Pancreas (tissue), 10 donors: ENCODE data around the gene C3orf33. TPM values are rescaled to one million over a fixed set of nuclear protein-coding genes. Genes with fewer than 3 reads are reported as not detected.
"Not testable (repeated sequence)": the region's sequence is repeated elsewhere in the genome, so short reads cannot be mapped to it uniquely, and the experiment has no call there.

ENCODE experiments used
- ATAC-seq, 4 donors: fragments of 200-7000 bp; cut with Tn5 transposase; one replicate each; pipeline versions ENCODE4 v1.8.0 to v1.9.1; 2020; ENCODE audit warnings: mild to moderate bottlenecking in 4 of 4, moderate library complexity in 4 of 4
- DNase-seq, 6 donors: peaks; one replicate each; pipeline ENCODE4 v3.0.0-alpha.2; 2020
- FAIRE-seq: peaks from 2 replicates; lab custom pipeline; 2012; peaks lifted over from hg19 to GRCh38; lab: Jason Lieb, UNC
- H3K27ac ChIP-seq, 4 donors: fragments of 200-600 bp; sonication (generic); 1 replicate in 3 of 4; 2 replicates in 1 of 4; pipeline versions ENCODE4 v1.5.0 to v1.8.0; 2020
- H3K27me3 ChIP-seq, 4 donors: fragments of 200-600 bp; one replicate each; pipeline ENCODE4 v1.8.0; 2021
- H3K36me3 ChIP-seq, 3 donors: fragments of 200-600 bp; sonication (generic) in 1 of 3; one replicate each; pipeline versions ENCODE4 v1.5.0 to v1.8.0; 2020 to 2021
- H3K4me1 ChIP-seq, 3 donors: fragments of 200-600 bp; one replicate each; pipeline ENCODE4 v1.8.0; 2021
- H3K4me3 ChIP-seq, 4 donors: fragments of 200-600 bp; sonication (generic) in 2 of 4; one replicate each; pipeline versions ENCODE4 v1.5.0 to v1.8.0; 2020 to 2021
- H3K9me3 ChIP-seq, 4 donors: fragments of 200-600 bp; one replicate each; pipeline ENCODE4 v1.8.0; 2021
- CTCF ChIP-seq, 4 donors: fragments of 200-600 bp; sonication (generic) in 3 of 4; IDR thresholded peaks; one replicate each; pipeline versions ENCODE4 v1.5.0 to v1.8.0; 2021; ENCODE audit warnings: antibody characterized with exemption in 4 of 4
- WGBS, 2 donors: extraction: QIAGEN DNeasy Blood & Tissue Kit; methylation state at CpG; one replicate each; pipeline ENCODE4 v1.1.7; 2013; 5-methylcytosine and 5-hydroxymethylcytosine counted together
- intact Hi-C, 3 donors: fragments of 100-400 bp; cut with DNase I; formaldehyde crosslinking; loops; one replicate each; pipeline versions ENCODE4 v1.11.1 to v1.14.2; 2022
- polyA plus RNA-seq, 2 donors: library from polyadenylated mRNA; stranded (reverse); fragments of 200-250 nt; gene quantifications; one replicate each; pipeline ENCODE4 v1.2.3, GENCODE V29; 2013
- total RNA-seq, 6 donors: library from RNA; stranded (reverse); fragmentation: NEBNext Ultra II Directional in 4 of 6; extraction: Animal tissue kit (Norgen Biotek cat#: 25700) in 4 of 6; gene quantifications; one replicate each; pipeline versions ENCODE4 v1.2.1 to v1.2.4, GENCODE V29; 2021 to 2023
- donor health status: healthy with polysubstance abuse.
- donor health status: DM: no; HTN: no; CAD: no; lungs with moderate emphysema.
- donor health status: DM: no; HTN: no; CAD: no.
- donor health status: control.
- donor health status: control.
- donor health status: Bipolar disorder and iron deficiency.
- donor health status: DM: yes; HTN: yes; CAD: no.
- donor health status: DM: no; HTN: no; CAD: no.
- donor health status: DM: no; HTN: no; CAD: no.
- donor health status: DM: yes; HTN: yes; CAD: no.

C3orf33 gene
- total and polyA plus RNA-seq, 8 donors = 1.5 to 5.7 (median 3.3) TPM

GRCh38 chr3:155847993-155848392 is 41.9 kb upstream of the C3orf33 start:
- no peak for TF ChIP-seq CTCF (IDR thresholded peaks at IDR 0.05)
- FAIRE-seq = no peak
- Histone ChIP-seq H3K9me3 (no peaks in the 10 kb centered on the region), H3K27ac (no peak overlapping the region), H3K27me3 (no peaks in the 10 kb centered on the region), H3K4me3 (peak overlapping the region in 1 of 4 donors; percentile 86), H3K4me1 (peaks cover 0 to 36% (median 6%) of the 10 kb centered on the region in 3 donors), H3K36me3 (no peaks in the 10 kb centered on the region)
- no peak for ATAC-seq
- intact Hi-C loops = no loop called here
- DNase-seq = no peak
- WGBS, 2 donors = 62 to 73% methylated on average over 3 of the region's 3 CpGs

GRCh38 chr3:155846119-155846518 is 40.0 kb upstream of the C3orf33 start:
- ATAC-seq (peak; percentile 63 to 86 (median 80)), FAIRE-seq (no peak), DNase-seq (peak in 1 of 6 donors; percentile 44)
- Histone ChIP-seq H3K36me3 (no peaks in the 10 kb centered on the region), H3K27me3 (no peaks in the 10 kb centered on the region), H3K4me1 (peaks cover 0 to 28% (median 6%) of the 10 kb centered on the region in 3 donors), H3K4me3 (peak overlapping the region in 1 of 4 donors; percentile 13), H3K9me3 (no peaks in the 10 kb centered on the region), H3K27ac (peak overlapping the region in 2 of 4 donors; percentile 72 to 82)
- whole genome bisulfite sequencing, 2 donors = 33 to 37% methylated on average over 2 to 3 of the region's 3 CpGs
- TF ChIP-seq CTCF (IDR thresholded peaks at IDR 0.05) = no peak
- intact Hi-C loops = no loop called here

GRCh38 chr3:155843569-155843968 is 37.5 kb upstream of the C3orf33 start:
- Histone ChIP-seq H3K27ac (peak overlapping the region in 2 of 4 donors; percentile 27 to 82), H3K9me3 (no peaks in the 10 kb centered on the region), H3K27me3 (no peaks in the 10 kb centered on the region), H3K4me3 (no peak overlapping the region), H3K4me1 (peaks cover 0 to 15% (median 0%) of the 10 kb centered on the region in 3 donors), H3K36me3 (no peaks in the 10 kb centered on the region)
- FAIRE-seq = no peak
- WGBS, 2 donors = 35 to 36% methylated on average over 1 of the region's 1 CpG
- no peak for TF ChIP-seq CTCF (IDR thresholded peaks at IDR 0.05)
- intact Hi-C loops = no loop called here
- no peak for ATAC-seq
- no peak for DNase-seq

GRCh38 chr3:155835341-155836071 is 29.4 kb upstream of the C3orf33 start:
- Histone ChIP-seq H3K9me3 (no peaks in the 10 kb centered on the region), H3K27me3 (no peaks in the 10 kb centered on the region), H3K36me3 (no peaks in the 10 kb centered on the region), H3K4me3 (peak overlapping the region in 1 of 4 donors; percentile 14), H3K4me1 (peaks cover 0 to 15% (median 0%) of the 10 kb centered on the region in 3 donors), H3K27ac (peak overlapping the region in 3 of 4 donors; percentile 19 to 59 (median 53))
- TF ChIP-seq CTCF (IDR thresholded peaks at IDR 0.05) = no peak
- DNase-seq (peak; percentile 65 to 90 (median 84)), FAIRE-seq (no peak), ATAC-seq (peak; percentile 84 to 91 (median 90))
- intact Hi-C loops = no loop called here
- WGBS, 2 donors = 36 to 38% methylated on average over 9 of the region's 9 CpGs

GRCh38 chr3:155828490-155829098 is 22.5 kb upstream of the C3orf33 start:
- H3K27ac ChIP-seq, H3K4me3 ChIP-seq, ATAC-seq, intact Hi-C loops, H3K4me1 ChIP-seq, H3K9me3 ChIP-seq, FAIRE-seq, DNase-seq, H3K27me3 ChIP-seq: not testable (repeated sequence)
- 94 to 96% methylated on average over 12 to 13 of the region's 13 CpGs for WGBS, 2 donors
- peaks cover 4 to 15% (median 8%) of the 10 kb centered on the region in 3 donors for H3K36me3 ChIP-seq
